Neural cell (in vitro differentiated cells): ENCODE measurements around the gene TPGS1. TPM values are rescaled to one million over a fixed set of nuclear protein-coding genes. Genes with fewer than 3 reads are reported as not detected.

Experiments used
- H2AFZ ChIP-seq: fragments of 200-600, 300-800 bp; sonication (generic), shearing (Covaris generic); 2 replicates; pipeline ENCODE4 v1.6.0; 2014; ENCODE audit warnings: low read depth, mild to moderate bottlenecking, antibody characterized with exemption, low read length, moderate library complexity
- H3F3A ChIP-seq: fragments of 200-600 bp; shearing (Covaris generic); 2 replicates; pipeline ENCODE4 v1.6.1; 2016; ENCODE audit warnings: mild to moderate bottlenecking, moderate library complexity, mixed read lengths, antibody characterized with exemption, low read length; ENCODE audit not compliant: insufficient read depth, poor library complexity, severe bottlenecking
- H3K27ac ChIP-seq: fragments of 200-600, 300-800 bp; sonication (generic), shearing (Covaris generic); 2 replicates; pipeline ENCODE4 v1.5.1; 2014; ENCODE audit warnings: mild to moderate bottlenecking, low read length, moderate library complexity
- H3K27me3 ChIP-seq: fragments of 300-800, 200-600 bp; sonication (generic), shearing (Covaris generic); 2 replicates; pipeline ENCODE4 v1.6.0; 2014; ENCODE audit warnings: mild to moderate bottlenecking, low read depth, low read length, moderate library complexity; ENCODE audit not compliant: insufficient read depth
- H3K36me3 ChIP-seq: fragments of 300-800, 200-600 bp; sonication (generic), shearing (Covaris generic); 2 replicates; pipeline ENCODE4 v1.5.1; 2014; ENCODE audit warnings: mild to moderate bottlenecking, antibody characterized with exemption, low read length, moderate library complexity; ENCODE audit not compliant: insufficient read depth
- H3K4me2 ChIP-seq: fragments of 300-800, 200-600 bp; sonication (generic), shearing (Covaris generic); 2 replicates; pipeline ENCODE4 v1.6.0; 2014; ENCODE audit warnings: mild to moderate bottlenecking, low read length
- H3K4me3 ChIP-seq: fragments of 300-800, 200-600 bp; sonication (generic), shearing (Covaris generic); 2 replicates; pipeline ENCODE4 v1.5.1; 2014; ENCODE audit warnings: mild to moderate bottlenecking, low read length, moderate library complexity
- H3K79me2 ChIP-seq: fragments of 200-600 bp; shearing (Covaris generic); replicated peaks from 2 replicates; pipeline ENCODE4 v1.6.0; 2014; ENCODE audit warnings: mild to moderate bottlenecking, low read length, moderate library complexity; ENCODE audit not compliant: insufficient read depth
- H3K9ac ChIP-seq: fragments of 300-800, 200-600 bp; sonication (generic), shearing (Covaris generic); 2 replicates; pipeline ENCODE4 v1.6.1; 2016; ENCODE audit warnings: mild to moderate bottlenecking, low read length, mixed read lengths
- H3K9me2 ChIP-seq: fragments of 200-600 bp; shearing (Covaris generic); 2 replicates; pipeline ENCODE4 v1.6.1; 2016; ENCODE audit warnings: mild to moderate bottlenecking, low read length, mixed read lengths; ENCODE audit not compliant: insufficient read depth
- H3K9me3 ChIP-seq: fragments of 200-600, 300-800 bp; sonication (generic), shearing (Covaris generic); 2 replicates; pipeline ENCODE4 v1.6.1; 2016; ENCODE audit warnings: mild to moderate bottlenecking, mixed run types, low read length, moderate library complexity, mixed read lengths
- H4K20me1 ChIP-seq: fragments of 200-600 bp; shearing (Covaris generic); 2 replicates; pipeline ENCODE4 v1.6.1; 2016; ENCODE audit warnings: mild to moderate bottlenecking, mixed run types; ENCODE audit not compliant: insufficient read depth
- EP300 ChIP-seq: fragments of 450-650 bp; conservative IDR thresholded peaks from 2 replicates; pipeline ENCODE4 v1.6.1; 2014; ENCODE audit warnings: antibody characterized with exemption, mild to moderate bottlenecking, moderate library complexity; ENCODE audit not compliant: poor library complexity, severe bottlenecking
- EZH2 ChIP-seq: fragments of 200-600, 300-800 bp; shearing (Covaris generic), sonication (generic); IDR thresholded peaks from 2 replicates; pipeline ENCODE4 v1.6.1; 2014; ENCODE audit warnings: antibody characterized with exemption, low read length, borderline replicate concordance, mild to moderate bottlenecking; ENCODE audit not compliant: insufficient read depth, poor library complexity, severe bottlenecking
- MXI1 ChIP-seq: fragments of 450-650 bp; conservative IDR thresholded peaks from 2 replicates; pipeline ENCODE4 v1.6.1; 2014; ENCODE audit warnings: antibody characterized with exemption, mild to moderate bottlenecking; ENCODE audit not compliant: poor library complexity, severe bottlenecking
- POLR2AphosphoS5 ChIP-seq: IDR thresholded peaks from 2 replicates; pipeline ENCODE4 v1.6.1; 2012
- RAD21 ChIP-seq: fragments of 450-650 bp; conservative IDR thresholded peaks from 2 replicates; pipeline ENCODE4 v1.6.1; 2014; ENCODE audit warnings: antibody characterized with exemption, mild to moderate bottlenecking, moderate library complexity
- SMC3 ChIP-seq: fragments of 450-650 bp; conservative IDR thresholded peaks from 2 replicates; pipeline ENCODE4 v1.6.1; 2014; ENCODE audit warnings: antibody characterized with exemption, mild to moderate bottlenecking, moderate library complexity; ENCODE audit not compliant: poor library complexity
- TAF1 ChIP-seq: IDR thresholded peaks from 2 replicates; pipeline ENCODE4 v1.6.1; 2012; ENCODE audit warnings: low read depth
- polyA plus RNA-seq: library from polyadenylated mRNA; depleted of rRNA; stranded (reverse); fragments of >200 nt; gene quantifications from 2 replicates; pipeline ENCODE4 v1.2.3, GENCODE V29; 2014
- TF ChIP-seq, protein P1 (sequence below): IDR thresholded peaks from 2 replicates; pipeline ENCODE4 v1.6.1; 2012; ENCODE audit warnings: borderline replicate concordance
- TF ChIP-seq, protein P2 (sequence below): fragments of 450-650 bp; IDR thresholded peaks from 2 replicates; pipeline ENCODE4 v1.5.1; 2014; ENCODE audit warnings: antibody characterized with exemption, mild to moderate bottlenecking, moderate library complexity; ENCODE audit not compliant: poor library complexity, severe bottlenecking

Gene TPGS1
- polyA plus RNA-seq, 1 donor from 2014 or later: 79.6 TPM

DNA sequence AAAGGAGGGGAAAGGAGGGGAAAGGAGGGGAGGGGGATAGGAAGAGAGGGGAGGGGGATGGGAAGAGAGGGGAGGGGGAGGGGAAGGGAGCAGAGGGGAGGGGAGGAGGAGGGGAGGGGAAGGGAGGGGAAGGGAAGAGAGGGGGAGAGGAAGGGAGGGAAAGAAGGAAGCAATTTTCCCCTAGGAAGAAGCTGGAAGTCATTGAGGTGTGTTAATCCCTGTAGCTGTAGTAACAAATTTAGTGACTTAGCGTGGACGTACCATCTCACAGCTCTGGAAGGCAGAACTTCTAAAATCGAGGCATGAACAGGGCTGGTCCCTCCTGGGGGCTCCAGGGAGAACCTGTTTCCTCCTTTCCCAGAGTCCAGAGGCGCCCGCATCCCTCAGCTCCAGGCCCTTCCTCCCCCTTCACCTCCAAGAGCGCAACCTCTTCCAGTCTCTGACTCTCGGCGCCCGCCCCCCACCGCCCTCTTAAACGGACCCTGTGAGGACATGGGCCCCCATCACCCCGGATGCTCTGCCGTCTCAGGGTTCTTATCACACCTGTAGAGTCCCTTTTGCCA, 18.6 kb downstream of the TPGS1 start:
- Histone ChIP-seq H3K9ac (no peak overlapping the region), H3K27me3 (no peaks in the 10 kb centered on the region), H3K27ac (no peak overlapping the region), H3K4me2 (no peak overlapping the region), H3K9me2 (no peaks in the 10 kb centered on the region), H3K4me3 (no peak overlapping the region), H3F3A (no peaks in the 10 kb centered on the region), H4K20me1 (no peaks in the 10 kb centered on the region), H3K9me3 (no peaks in the 10 kb centered on the region), H2AFZ (no peak overlapping the region), H3K36me3 (no peaks in the 10 kb centered on the region), H3K79me2 (no peaks in the 10 kb centered on the region)
- TF ChIP-seq, protein P1, sequence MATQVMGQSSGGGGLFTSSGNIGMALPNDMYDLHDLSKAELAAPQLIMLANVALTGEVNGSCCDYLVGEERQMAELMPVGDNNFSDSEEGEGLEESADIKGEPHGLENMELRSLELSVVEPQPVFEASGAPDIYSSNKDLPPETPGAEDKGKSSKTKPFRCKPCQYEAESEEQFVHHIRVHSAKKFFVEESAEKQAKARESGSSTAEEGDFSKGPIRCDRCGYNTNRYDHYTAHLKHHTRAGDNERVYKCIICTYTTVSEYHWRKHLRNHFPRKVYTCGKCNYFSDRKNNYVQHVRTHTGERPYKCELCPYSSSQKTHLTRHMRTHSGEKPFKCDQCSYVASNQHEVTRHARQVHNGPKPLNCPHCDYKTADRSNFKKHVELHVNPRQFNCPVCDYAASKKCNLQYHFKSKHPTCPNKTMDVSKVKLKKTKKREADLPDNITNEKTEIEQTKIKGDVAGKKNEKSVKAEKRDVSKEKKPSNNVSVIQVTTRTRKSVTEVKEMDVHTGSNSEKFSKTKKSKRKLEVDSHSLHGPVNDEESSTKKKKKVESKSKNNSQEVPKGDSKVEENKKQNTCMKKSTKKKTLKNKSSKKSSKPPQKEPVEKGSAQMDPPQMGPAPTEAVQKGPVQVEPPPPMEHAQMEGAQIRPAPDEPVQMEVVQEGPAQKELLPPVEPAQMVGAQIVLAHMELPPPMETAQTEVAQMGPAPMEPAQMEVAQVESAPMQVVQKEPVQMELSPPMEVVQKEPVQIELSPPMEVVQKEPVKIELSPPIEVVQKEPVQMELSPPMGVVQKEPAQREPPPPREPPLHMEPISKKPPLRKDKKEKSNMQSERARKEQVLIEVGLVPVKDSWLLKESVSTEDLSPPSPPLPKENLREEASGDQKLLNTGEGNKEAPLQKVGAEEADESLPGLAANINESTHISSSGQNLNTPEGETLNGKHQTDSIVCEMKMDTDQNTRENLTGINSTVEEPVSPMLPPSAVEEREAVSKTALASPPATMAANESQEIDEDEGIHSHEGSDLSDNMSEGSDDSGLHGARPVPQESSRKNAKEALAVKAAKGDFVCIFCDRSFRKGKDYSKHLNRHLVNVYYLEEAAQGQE: no peak
- TF ChIP-seq POLR2AphosphoS5: no peak
- TF ChIP-seq SMC3: no peak
- no peak for TF ChIP-seq EP300
- TF ChIP-seq TAF1: no peak
- TF ChIP-seq EZH2: no peak
- TF ChIP-seq, protein P2, sequence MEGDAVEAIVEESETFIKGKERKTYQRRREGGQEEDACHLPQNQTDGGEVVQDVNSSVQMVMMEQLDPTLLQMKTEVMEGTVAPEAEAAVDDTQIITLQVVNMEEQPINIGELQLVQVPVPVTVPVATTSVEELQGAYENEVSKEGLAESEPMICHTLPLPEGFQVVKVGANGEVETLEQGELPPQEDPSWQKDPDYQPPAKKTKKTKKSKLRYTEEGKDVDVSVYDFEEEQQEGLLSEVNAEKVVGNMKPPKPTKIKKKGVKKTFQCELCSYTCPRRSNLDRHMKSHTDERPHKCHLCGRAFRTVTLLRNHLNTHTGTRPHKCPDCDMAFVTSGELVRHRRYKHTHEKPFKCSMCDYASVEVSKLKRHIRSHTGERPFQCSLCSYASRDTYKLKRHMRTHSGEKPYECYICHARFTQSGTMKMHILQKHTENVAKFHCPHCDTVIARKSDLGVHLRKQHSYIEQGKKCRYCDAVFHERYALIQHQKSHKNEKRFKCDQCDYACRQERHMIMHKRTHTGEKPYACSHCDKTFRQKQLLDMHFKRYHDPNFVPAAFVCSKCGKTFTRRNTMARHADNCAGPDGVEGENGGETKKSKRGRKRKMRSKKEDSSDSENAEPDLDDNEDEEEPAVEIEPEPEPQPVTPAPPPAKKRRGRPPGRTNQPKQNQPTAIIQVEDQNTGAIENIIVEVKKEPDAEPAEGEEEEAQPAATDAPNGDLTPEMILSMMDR: no peak
- no peak for TF ChIP-seq MXI1
- no peak for TF ChIP-seq RAD21

DNA sequence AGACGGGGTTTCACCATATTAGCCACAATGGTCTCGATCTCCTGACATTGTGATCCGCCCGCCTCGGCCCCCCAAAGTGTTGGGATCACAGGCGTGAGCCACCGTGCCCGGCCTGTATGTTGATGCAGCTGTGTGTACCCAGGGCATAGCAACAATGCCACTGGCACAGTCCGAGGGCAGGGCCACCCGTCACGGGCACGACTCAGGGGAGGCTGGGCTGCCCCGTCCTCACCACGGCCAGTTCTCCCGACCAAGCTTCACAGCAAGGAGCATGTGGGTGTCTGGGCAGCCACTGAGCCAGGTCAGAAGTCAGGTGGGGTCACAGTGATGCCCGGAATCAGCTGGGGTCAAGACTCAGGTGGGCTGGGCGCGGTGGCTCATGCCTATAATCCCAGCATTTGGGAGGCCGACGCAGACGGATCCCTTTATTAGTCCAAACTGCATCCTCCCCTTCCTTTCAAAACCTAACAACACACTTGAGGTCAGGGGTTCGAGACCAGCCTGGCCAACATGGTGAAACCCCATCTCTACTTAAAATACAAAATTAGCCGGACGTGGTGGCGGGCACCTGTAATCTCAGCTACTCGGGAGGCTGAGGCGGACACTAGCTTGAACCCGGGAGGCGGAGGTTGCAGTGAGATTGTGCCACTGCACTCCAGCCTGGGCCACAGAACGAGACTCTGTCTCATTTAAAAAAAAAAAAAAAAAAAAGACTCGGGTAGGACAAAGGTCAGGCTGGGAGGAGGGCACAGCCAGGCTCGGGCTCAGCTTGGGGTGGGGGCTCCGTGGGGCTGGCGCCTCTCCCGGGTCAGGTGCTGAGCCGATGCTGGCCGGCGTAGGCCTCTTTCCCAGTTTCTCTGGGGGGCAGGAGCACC, 23.1 kb downstream of the TPGS1 start:
- no peak overlapping the region for H3K4me2 ChIP-seq
- TF ChIP-seq MXI1 (no peak), SMC3 (no peak)
- peak overlapping the region; percentile 89 for H3K9ac ChIP-seq
- H4K20me1 ChIP-seq: peaks cover 16% of the 10 kb centered on the region
- peak overlapping the region; percentile 87 for H3K27ac ChIP-seq
- H3K9me3 ChIP-seq: no peaks in the 10 kb centered on the region
- no peaks in the 10 kb centered on the region for H3F3A ChIP-seq
- no peaks in the 10 kb centered on the region for H3K9me2 ChIP-seq
- H3K4me3 ChIP-seq: peak overlapping the region; percentile 77
- peaks cover 29% of the 10 kb centered on the region for H3K79me2 ChIP-seq
- no peaks in the 10 kb centered on the region for H3K36me3 ChIP-seq
- H3K27me3 ChIP-seq: no peaks in the 10 kb centered on the region
- peak overlapping the region; percentile 27 for H2AFZ ChIP-seq
